HepG2 (cell line): ENCODE data around the gene MUCL3. TPM values are rescaled to one million over a fixed set of nuclear protein-coding genes. Genes with fewer than 3 reads are reported as not detected.

Experiments used
- ATF5 ChIP-seq: sonication (generic); formaldehyde crosslinking; IDR thresholded peaks from 2 replicates; pipeline ENCODE4 v1.4.0; 2020; ENCODE audit warnings: mild to moderate bottlenecking, low read depth, missing genetic modification reagents
- CTCF ChIP-seq: sonication (generic); formaldehyde crosslinking; IDR thresholded peaks from 2 replicates; pipeline ENCODE4 v1.5.0; 2020; ENCODE audit warnings: mild to moderate bottlenecking, missing genetic modification reagents, moderate library complexity
- ISL2 ChIP-seq: sonication (generic); formaldehyde crosslinking; IDR thresholded peaks from 2 replicates; pipeline ENCODE4 v1.5.0; 2020; ENCODE audit warnings: missing genetic modification reagents
- MXI1 ChIP-seq: IDR thresholded peaks from 3 replicates; pipeline ENCODE4 v1.6.1; 2012; ENCODE audit warnings: low read depth, low read length, inconsistent platforms, borderline replicate concordance
- SPEN ChIP-seq: sonication (generic); formaldehyde crosslinking; IDR thresholded peaks from 2 replicates; pipeline ENCODE4 v1.5.1; 2020; ENCODE audit warnings: low read depth, mild to moderate bottlenecking, missing genetic modification reagents
- STAT6 ChIP-seq: sonication (generic); formaldehyde crosslinking; IDR thresholded peaks from 2 replicates; pipeline ENCODE4 v1.4.0; 2020; ENCODE audit warnings: missing genetic modification reagents, mild to moderate bottlenecking, borderline replicate concordance
- TFDP2 ChIP-seq: sonication (generic); formaldehyde crosslinking; IDR thresholded peaks from 2 replicates; pipeline ENCODE4 v1.4.0; 2020; ENCODE audit warnings: missing genetic modification reagents
- THRA ChIP-seq: sonication (generic); formaldehyde crosslinking; IDR thresholded peaks from 2 replicates; pipeline ENCODE4 v1.4.0; 2020; ENCODE audit warnings: missing genetic modification reagents, borderline replicate concordance
- TRIM24 ChIP-seq: sonication (generic); formaldehyde crosslinking; IDR thresholded peaks from 2 replicates; pipeline ENCODE4 v1.8.0; 2022; ENCODE audit warnings: mild to moderate bottlenecking, missing genetic modification reagents
- ZBTB20 ChIP-seq: sonication (generic); formaldehyde crosslinking; IDR thresholded peaks from 2 replicates; pipeline ENCODE4 v1.8.1; 2023; ENCODE audit warnings: missing genetic modification reagents, low read depth, mild to moderate bottlenecking, borderline replicate concordance
- ZEB1 ChIP-seq: IDR thresholded peaks from 2 replicates; pipeline ENCODE4 v1.6.1; 2012; ENCODE audit warnings: mild to moderate bottlenecking, low read depth, inconsistent platforms; ENCODE audit not compliant: insufficient replicate concordance
- ZFY ChIP-seq: sonication (generic); formaldehyde crosslinking; IDR thresholded peaks from 2 replicates; pipeline ENCODE4 v1.4.0; 2020; ENCODE audit warnings: missing genetic modification reagents
- ZNF280B ChIP-seq: sonication (generic); formaldehyde crosslinking; IDR thresholded peaks from 2 replicates; pipeline ENCODE4 v1.5.0; 2020; ENCODE audit warnings: missing genetic modification reagents, mild to moderate bottlenecking, borderline replicate concordance
- ZNF564 ChIP-seq: sonication (generic); formaldehyde crosslinking; IDR thresholded peaks from 2 replicates; pipeline ENCODE4 v1.8.1; 2023; ENCODE audit warnings: mild to moderate bottlenecking, missing genetic modification reagents
- ZNF576 ChIP-seq: sonication (generic); formaldehyde crosslinking; IDR thresholded peaks from 2 replicates; pipeline ENCODE4 v1.4.0; 2020; ENCODE audit warnings: mild to moderate bottlenecking, missing genetic modification reagents
- ZNF619 ChIP-seq: sonication (generic); formaldehyde crosslinking; IDR thresholded peaks from 2 replicates; pipeline ENCODE4 v1.4.0; 2020; ENCODE audit warnings: mild to moderate bottlenecking, missing genetic modification reagents
- ZNF83 ChIP-seq: sonication (generic); formaldehyde crosslinking; IDR thresholded peaks from 2 replicates; pipeline ENCODE4 v1.4.0; 2020; ENCODE audit warnings: missing genetic modification reagents, mild to moderate bottlenecking, borderline replicate concordance
- ZNF883 ChIP-seq: sonication (generic); formaldehyde crosslinking; IDR thresholded peaks from 2 replicates; pipeline ENCODE4 v1.5.1; 2020; ENCODE audit warnings: mild to moderate bottlenecking, missing genetic modification reagents; ENCODE audit errors: not compliant biosample characterization
- polyA plus RNA-seq, 8 experiments: library from polyadenylated mRNA; depleted of rRNA in 3 of 8; stranded (reverse) in 7 of 8; unstranded in 1 of 8; fragments of >200 nt; fragmentation: Illumina TruSeq in 4 of 8; extraction: Trizol in 4 of 8; gene quantifications; 2 replicates each; pipeline versions ENCODE4 v1.2.1 to v1.2.3, GENCODE V29; 2011 to 2016; ENCODE audit warnings: low read depth in 4 of 8, missing spikeins in 1 of 8, mixed read lengths in 1 of 8; ENCODE audit not compliant: insufficient read depth in 1 of 8
- total RNA-seq, 5 experiments: library from RNA; depleted of rRNA; stranded (reverse); fragments of >200 nt; fragmentation: Illumina TruSeq; extraction: Trizol; gene quantifications; 2 replicates each; pipeline ENCODE4 v1.2.3, GENCODE V29; 2016; ENCODE audit warnings: low read depth in 1 of 5

The MUCL3 gene
- total and polyA plus RNA-seq, 2 of the 13 experiments (the other 11 are each of a cell fraction or from before 2014, with no cell fraction given): not detected

- TF ChIP-seq THRA (CRISPR knock-in tag): peak; percentile 78
- TF ChIP-seq ZBTB20 (CRISPR knock-in tag): peak; percentile 76
- no peak for TF ChIP-seq TRIM24
- TF ChIP-seq ZNF576 (CRISPR knock-in tag): peak; percentile 94
- 0 out of 2 replicates have a peak, but pooled peaks have one; percentile 72 for TF ChIP-seq ATF5 (CRISPR knock-in tag)
- TF ChIP-seq TFDP2 (CRISPR knock-in tag): peak; percentile 93
- TF ChIP-seq MXI1: peak; percentile 94
- peak; percentile 80; the same call in 1 of the 2 replicates for TF ChIP-seq ISL2
- no peak for TF ChIP-seq ZEB1
- TF ChIP-seq ZFY (CRISPR knock-in tag): peak; percentile 99
- peak; percentile 81 for TF ChIP-seq CTCF (CRISPR knock-in tag)
- no peak; the same call in 1 of the 2 replicates for TF ChIP-seq STAT6 (CRISPR knock-in tag)
- peak; percentile 78; the same call in 1 of the 2 replicates for TF ChIP-seq ZNF280B (CRISPR knock-in tag)
- peak; percentile 96 for TF ChIP-seq ZNF564 (CRISPR knock-in tag)
- TF ChIP-seq ZNF619 (CRISPR knock-in tag): peak; percentile 49; the same call in 1 of the 2 replicates
- peak; percentile 100 for TF ChIP-seq SPEN
- TF ChIP-seq ZNF83 (CRISPR knock-in tag): no peak
- TF ChIP-seq ZNF883: peak; percentile 95
These were observed 26.5 kb upstream of the MUCL3 start, which contains the start of gene VARS2 (continued) for GRCh38 chr6:30914076-30914853.
